Testis (tissue), 3 donors: ENCODE results near the gene SCAPER. TPM values are rescaled to one million over a fixed set of nuclear protein-coding genes. Genes with fewer than 3 reads are reported as not detected.
A peak's percentile ranks its signal among the peaks of the same experiment; 100 is the strongest.
"Not testable (repeated sequence)": the region's sequence is repeated elsewhere in the genome, so short reads cannot be mapped to it uniquely, and the experiment has no call there.

Source experiments
- DNase-seq: peaks from one replicate; pipeline ENCODE4 v3.0.0-alpha.2; 2019
- H3K27ac ChIP-seq, 2 donors: fragments of 200-600 bp; sonication (generic); one replicate each; pipeline ENCODE4 v1.5.1; 2019
- H3K27me3 ChIP-seq: fragments of 200-600 bp; sonication (generic); one replicate; pipeline ENCODE4 v1.5.1; 2019
- H3K36me3 ChIP-seq: fragments of 200-600 bp; sonication (generic); one replicate; pipeline ENCODE4 v1.5.1; 2017; ENCODE audit warnings: low read depth; ENCODE audit errors: missing control alignments
- H3K4me1 ChIP-seq: fragments of 200-600 bp; sonication (generic); one replicate; pipeline ENCODE4 v1.5.1; 2019
- H3K4me3 ChIP-seq, 2 donors: fragments of 200-600 bp; sonication (generic); one replicate each; pipeline ENCODE4 v1.5.1; 2017 to 2019
- H3K9me3 ChIP-seq: fragments of 200-600 bp; sonication (generic); one replicate; pipeline ENCODE4 v1.5.1; 2017
- POLR2A ChIP-seq: fragments of 450-650 bp; IDR thresholded peaks from one replicate; pipeline ENCODE4 v1.6.1; 2017; ENCODE audit warnings: antibody characterized with exemption, mild to moderate bottlenecking, moderate library complexity
- WGBS, 2 donors: methylation state at CpG; one replicate each; pipeline ENCODE4 v1.1.5; 2018; 5-methylcytosine and 5-hydroxymethylcytosine counted together
- intact Hi-C: fragments of 100-400 bp; cut with DNase I; formaldehyde crosslinking; loops from one replicate; pipeline ENCODE4 v1.15.1; 2023; ENCODE audit warnings: low total_unique reads
- polyA plus RNA-seq: library from polyadenylated mRNA; stranded (reverse); fragments of 350-450 nt; fragmentation: Illumina TruSeq; extraction: RNeasy Lipid Tissue Mini Kit (QIAGEN cat#74804); gene quantifications from one replicate; pipeline ENCODE4 v1.2.3, GENCODE V29; 2014; ENCODE audit warnings: low read depth, low replicate concordance; ENCODE audit not compliant: insufficient read depth
- total RNA-seq, 2 donors: library from RNA; depleted of rRNA; stranded (reverse); fragments of >200 nt; gene quantifications; one replicate each; pipeline ENCODE4 v1.2.3, GENCODE V29; 2016
- TF ChIP-seq, protein P1 (sequence below), 3 experiments: fragments of 450-650 bp in 2 of 3; fragments of 200-600 bp in 1 of 3; sonication (generic) in 1 of 3; IDR thresholded peaks; one replicate each; pipeline ENCODE4 v1.5.1; 2016 to 2019; ENCODE audit warnings: antibody characterized with exemption in 3 of 3, mild to moderate bottlenecking in 2 of 3, moderate library complexity in 1 of 3

Gene SCAPER
- total and polyA plus RNA-seq, 3 donors from 2014 or later, result 43.7 to 60.7 (median 54.8) TPM

- no peaks in the 10 kb centered on the region for H3K27me3 ChIP-seq
- no peaks in the 10 kb centered on the region for H3K36me3 ChIP-seq
- intact Hi-C loops, result no loop called here
- H3K27ac ChIP-seq, result no peak overlapping the region
- no peaks in the 10 kb centered on the region for H3K9me3 ChIP-seq
- WGBS, 2 donors, result 94 to 97% methylated on average over 4 of the region's 4 CpGs
- TF ChIP-seq, protein P1, sequence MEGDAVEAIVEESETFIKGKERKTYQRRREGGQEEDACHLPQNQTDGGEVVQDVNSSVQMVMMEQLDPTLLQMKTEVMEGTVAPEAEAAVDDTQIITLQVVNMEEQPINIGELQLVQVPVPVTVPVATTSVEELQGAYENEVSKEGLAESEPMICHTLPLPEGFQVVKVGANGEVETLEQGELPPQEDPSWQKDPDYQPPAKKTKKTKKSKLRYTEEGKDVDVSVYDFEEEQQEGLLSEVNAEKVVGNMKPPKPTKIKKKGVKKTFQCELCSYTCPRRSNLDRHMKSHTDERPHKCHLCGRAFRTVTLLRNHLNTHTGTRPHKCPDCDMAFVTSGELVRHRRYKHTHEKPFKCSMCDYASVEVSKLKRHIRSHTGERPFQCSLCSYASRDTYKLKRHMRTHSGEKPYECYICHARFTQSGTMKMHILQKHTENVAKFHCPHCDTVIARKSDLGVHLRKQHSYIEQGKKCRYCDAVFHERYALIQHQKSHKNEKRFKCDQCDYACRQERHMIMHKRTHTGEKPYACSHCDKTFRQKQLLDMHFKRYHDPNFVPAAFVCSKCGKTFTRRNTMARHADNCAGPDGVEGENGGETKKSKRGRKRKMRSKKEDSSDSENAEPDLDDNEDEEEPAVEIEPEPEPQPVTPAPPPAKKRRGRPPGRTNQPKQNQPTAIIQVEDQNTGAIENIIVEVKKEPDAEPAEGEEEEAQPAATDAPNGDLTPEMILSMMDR (IDR thresholded peaks at IDR 0.05), result no peak
- TF ChIP-seq POLR2A, result no peak
- no peaks in the 10 kb centered on the region for H3K4me1 ChIP-seq
- no peak for DNase-seq
- no peak overlapping the region for H3K4me3 ChIP-seq
These were observed 7.0 kb downstream of the SCAPER start for GRCh38 chr15:76898102-76898501.

GRCh38 chr15:76894174-76894573 is 11.0 kb downstream of the SCAPER start:
- intact Hi-C loops, result no loop called here
- WGBS, 2 donors, result 97 to 98% methylated on average over 2 of the region's 2 CpGs
- no peak for DNase-seq
- TF ChIP-seq, protein P1 (IDR thresholded peaks at IDR 0.05), result no peak
- TF ChIP-seq POLR2A, result no peak
- Histone ChIP-seq H3K36me3 (no peaks in the 10 kb centered on the region), H3K4me1 (no peaks in the 10 kb centered on the region), H3K27ac (no peak overlapping the region), H3K4me3 (no peak overlapping the region), H3K27me3 (no peaks in the 10 kb centered on the region), H3K9me3 (no peaks in the 10 kb centered on the region)

- H3K4me1 ChIP-seq, intact Hi-C loops, H3K27me3 ChIP-seq, H3K9me3 ChIP-seq, H3K27ac ChIP-seq, H3K4me3 ChIP-seq, H3K36me3 ChIP-seq, DNase-seq: not testable (repeated sequence)
- 95 to 97% methylated on average over 5 of the region's 5 CpGs for WGBS, 2 donors
These were observed 12.3 kb downstream of the SCAPER start for GRCh38 chr15:76892836-76893235.

- H3K36me3 ChIP-seq, intact Hi-C loops, H3K27me3 ChIP-seq, H3K27ac ChIP-seq, H3K9me3 ChIP-seq, DNase-seq, H3K4me3 ChIP-seq, H3K4me1 ChIP-seq: not testable (repeated sequence)
- WGBS, 2 donors, result 93 to 98% methylated on average over 9 to 14 of the region's 14 CpGs
These were observed 17.6 kb downstream of the SCAPER start for GRCh38 chr15:76887280-76888141.

DNA sequence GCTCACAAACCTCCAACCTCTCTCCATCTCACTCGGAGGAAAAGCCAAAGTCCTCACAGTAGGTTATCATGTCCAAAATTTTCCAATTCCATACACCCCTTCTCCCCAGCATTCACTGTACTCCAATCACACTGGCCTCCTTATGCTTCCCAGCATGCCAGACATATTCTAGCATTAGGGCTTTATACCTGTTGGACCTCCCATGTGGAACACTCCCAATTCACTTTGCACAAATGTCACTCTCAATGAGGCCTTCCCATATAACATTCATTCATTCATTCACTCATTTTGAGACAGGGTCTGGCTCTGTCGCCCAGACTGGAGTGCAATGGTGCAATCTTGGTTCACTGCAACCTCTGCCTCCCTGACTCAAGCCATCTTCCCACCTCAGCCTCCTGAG is 19.9 kb downstream of the SCAPER start:
- Histone ChIP-seq H3K36me3 (no peaks in the 10 kb centered on the region), H3K27me3 (no peaks in the 10 kb centered on the region), H3K4me3 (no peak overlapping the region), H3K4me1 (no peaks in the 10 kb centered on the region), H3K9me3 (no peaks in the 10 kb centered on the region), H3K27ac (no peak overlapping the region)
- WGBS, 2 donors, result 98% methylated on average over 2 of the region's 2 CpGs
- intact Hi-C loops, result no loop called here
- TF ChIP-seq, protein P1 (IDR thresholded peaks at IDR 0.05), result no peak
- no peak for TF ChIP-seq POLR2A
- no peak for DNase-seq

- Histone ChIP-seq H3K4me1 (no peaks in the 10 kb centered on the region), H3K4me3 (peak overlapping the region in 1 of 2 donors; percentile 4), H3K9me3 (no peaks in the 10 kb centered on the region), H3K27ac (no peak overlapping the region), H3K36me3 (no peaks in the 10 kb centered on the region), H3K27me3 (no peaks in the 10 kb centered on the region)
- 75 to 86% methylated on average over 5 to 12 of the region's 26 CpGs for WGBS, 2 donors
- intact Hi-C loops, result no loop called here
- no peak for TF ChIP-seq POLR2A
- TF ChIP-seq, protein P1 (IDR thresholded peaks at IDR 0.05), result no peak
- no peak for DNase-seq
These were observed 29.2 kb downstream of the SCAPER start for GRCh38 chr15:76875911-76876310.

DNA sequence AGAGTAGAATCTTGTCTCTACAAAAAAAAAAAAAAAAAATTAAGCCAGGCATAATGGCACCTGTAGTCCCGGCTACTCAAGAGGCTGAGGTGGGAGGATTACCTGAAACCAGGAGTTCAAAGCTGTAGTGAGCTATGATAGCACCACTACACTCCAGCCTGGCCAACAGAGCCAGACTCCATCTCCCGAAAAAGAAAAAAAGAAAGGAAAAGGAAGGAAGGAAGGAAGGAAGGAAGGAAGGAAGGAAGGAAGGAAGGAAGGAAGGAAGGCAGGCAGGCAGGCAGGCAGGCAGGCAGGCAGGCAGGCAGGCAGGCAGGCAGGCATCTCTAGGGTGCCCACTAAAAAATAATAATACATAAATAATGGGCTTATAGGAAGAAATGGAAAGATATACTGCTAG is 32.1 kb downstream of the SCAPER start:
- 87 to 96% methylated on average over 2 of the region's 2 CpGs for WGBS, 2 donors

More for the DNA sequence above, 32.1 kb downstream of the SCAPER start:
- H3K27ac ChIP-seq, DNase-seq, H3K4me1 ChIP-seq, H3K27me3 ChIP-seq, H3K36me3 ChIP-seq, intact Hi-C loops, H3K4me3 ChIP-seq, H3K9me3 ChIP-seq: not testable (repeated sequence)
